Measurements from ENCODE around the gene INAFM2. TPM values are rescaled to one million over a fixed set of nuclear protein-coding genes. Genes with fewer than 3 reads are reported as not detected.
A peak's percentile ranks its signal among the peaks of the same experiment; 100 is the strongest.

INAFM2 gene
- total and polyA plus RNA-seq, 12 donors = 19.8 to 63.9 (median 40.9) TPM

DNA sequence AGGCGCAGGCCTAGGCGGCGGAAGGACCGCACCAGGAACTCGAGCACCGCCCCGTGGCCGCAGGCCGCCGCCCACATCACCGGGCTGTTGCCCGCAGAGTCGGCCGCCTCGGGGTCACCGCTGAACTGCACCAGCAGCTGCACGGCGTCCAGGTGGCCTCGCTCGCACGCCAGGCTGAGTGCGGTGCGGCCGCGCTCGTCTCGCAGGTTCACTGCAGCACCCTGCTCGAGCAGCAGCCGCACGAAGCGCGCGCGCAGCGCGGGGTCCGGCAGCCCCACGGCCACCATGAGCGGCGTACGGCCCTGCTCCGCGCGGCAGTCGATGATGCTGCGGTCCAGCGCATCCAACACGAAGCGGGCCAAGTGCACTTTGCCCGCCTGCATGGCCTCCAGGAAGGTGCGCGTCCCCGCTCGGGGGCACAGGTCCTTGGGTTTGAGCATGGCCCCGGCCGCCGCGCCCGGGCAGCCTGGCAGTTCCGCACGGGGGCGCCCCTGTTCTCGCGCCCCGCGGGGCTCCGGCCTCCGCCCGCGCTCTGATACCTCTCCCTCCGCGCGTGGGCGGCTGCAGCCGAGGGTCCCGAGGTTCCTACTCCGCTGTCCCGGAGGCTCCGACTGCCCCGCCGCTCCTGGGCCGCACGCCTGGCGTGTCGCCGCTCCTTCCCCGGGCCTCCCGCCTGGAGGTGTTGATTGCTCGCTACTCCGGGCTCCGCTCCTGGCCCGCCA is 41.2 kb upstream of the INAFM2 start:
- DNase-seq = peak in 1 of 2 donors; percentile 55
- Histone ChIP-seq H3K36me3 (no peaks in the 10 kb centered on the region), H3K27me3 (peaks cover 15 to 69% (median 67%) of the 10 kb centered on the region in 7 donors), H3K4me3 (peak overlapping the region; percentile 37 to 62 (median 50)), H3K4me1 (peaks cover 20 to 63% (median 44%) of the 10 kb centered on the region in 9 donors), H3K9me3 (no peaks in the 10 kb centered on the region), H3K27ac (peak overlapping the region in 1 of 10 donors; percentile 1)
- peak in 3 of 8 donors; percentile 23 to 32 (median 25) for ATAC-seq
- TF ChIP-seq, protein P1, sequence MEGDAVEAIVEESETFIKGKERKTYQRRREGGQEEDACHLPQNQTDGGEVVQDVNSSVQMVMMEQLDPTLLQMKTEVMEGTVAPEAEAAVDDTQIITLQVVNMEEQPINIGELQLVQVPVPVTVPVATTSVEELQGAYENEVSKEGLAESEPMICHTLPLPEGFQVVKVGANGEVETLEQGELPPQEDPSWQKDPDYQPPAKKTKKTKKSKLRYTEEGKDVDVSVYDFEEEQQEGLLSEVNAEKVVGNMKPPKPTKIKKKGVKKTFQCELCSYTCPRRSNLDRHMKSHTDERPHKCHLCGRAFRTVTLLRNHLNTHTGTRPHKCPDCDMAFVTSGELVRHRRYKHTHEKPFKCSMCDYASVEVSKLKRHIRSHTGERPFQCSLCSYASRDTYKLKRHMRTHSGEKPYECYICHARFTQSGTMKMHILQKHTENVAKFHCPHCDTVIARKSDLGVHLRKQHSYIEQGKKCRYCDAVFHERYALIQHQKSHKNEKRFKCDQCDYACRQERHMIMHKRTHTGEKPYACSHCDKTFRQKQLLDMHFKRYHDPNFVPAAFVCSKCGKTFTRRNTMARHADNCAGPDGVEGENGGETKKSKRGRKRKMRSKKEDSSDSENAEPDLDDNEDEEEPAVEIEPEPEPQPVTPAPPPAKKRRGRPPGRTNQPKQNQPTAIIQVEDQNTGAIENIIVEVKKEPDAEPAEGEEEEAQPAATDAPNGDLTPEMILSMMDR (IDR thresholded peaks at IDR 0.05) = peak in 6 of 9 donors; percentile 26 to 59 (median 47)
- intact Hi-C loops (cut with DNase I) = loop anchor here in 2 of 10 donors (2.0 to 5.0 kb wide), 2 partner anchors 28 to 140 kb away; no protein-coding TSS in a partner anchor
- WGBS, 2 donors = 1% methylated on average over 81 to 92 of the region's 92 CpGs

DNA sequence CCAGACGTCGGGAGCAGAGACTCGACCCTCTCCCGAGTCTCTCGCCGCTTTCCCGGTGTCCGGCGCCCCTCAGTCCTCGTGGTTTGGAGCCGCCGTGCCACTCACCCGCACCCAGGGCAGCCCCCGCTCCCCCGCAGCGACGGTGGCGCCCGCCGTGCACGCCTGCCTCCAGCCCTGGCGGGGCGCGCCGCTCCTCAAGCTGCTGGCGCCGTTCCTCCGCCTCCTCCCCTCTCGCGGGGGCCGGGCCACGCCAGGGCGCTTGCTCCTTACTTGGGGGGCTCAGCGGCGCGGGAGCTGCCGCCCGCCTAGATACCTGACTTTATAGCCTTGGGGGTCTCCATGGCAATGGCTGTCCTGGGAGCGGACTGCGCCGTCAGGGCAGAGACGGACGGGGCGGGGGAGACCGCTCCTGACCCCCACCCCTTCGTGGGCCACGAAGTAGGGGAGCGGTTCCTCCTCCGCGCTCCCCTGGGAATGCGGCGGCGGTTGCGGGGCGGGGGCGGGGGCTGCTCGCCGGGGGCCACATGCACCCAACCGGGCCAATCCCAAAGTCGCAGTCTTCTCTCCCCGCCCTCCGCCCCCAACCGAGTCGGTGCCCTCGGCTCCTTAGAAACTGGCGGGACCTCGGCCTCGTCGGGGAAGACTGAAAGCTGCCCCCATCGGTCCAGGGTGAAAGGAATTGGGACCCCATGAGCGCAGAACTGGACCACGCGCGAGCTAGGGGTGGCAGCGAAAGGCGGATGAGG is 40.5 kb upstream of the INAFM2 start, which contains the start of gene ANKRD63:
TSS of gene ANKRD63 (minus strand) at position 196 of the 746 bp plus-strand sequence. CDS start 478 bp downstream, outside the sequence.
- WGBS, 2 donors = 8 to 9% methylated on average over 75 to 76 of the region's 76 CpGs
- Histone ChIP-seq H3K27me3 (peaks cover 15 to 64% (median 62%) of the 10 kb centered on the region in 7 donors), H3K4me1 (peaks cover 20 to 56% (median 39%) of the 10 kb centered on the region in 9 donors), H3K27ac (peak within 1 kb of the TSS in 1 of 10 donors; percentile 1), H3K9me3 (no peaks in the 10 kb centered on the region), H3K36me3 (peaks cover 0 to 3% (median 0%) of the 10 kb centered on the region in 9 donors), H3K4me3 (peak within 1 kb of the TSS; percentile 37 to 62 (median 50))
- ATAC-seq (peak in 3 of 8 donors; percentile 13 to 25 (median 17)), DNase-seq (no peak)
- TF ChIP-seq, protein P1 (IDR thresholded peaks at IDR 0.05) = no peak
- intact Hi-C loops (cut with DNase I) = loop anchor here in 2 of 10 donors (2.0 to 5.0 kb wide), 2 partner anchors 28 to 139 kb away; no protein-coding TSS in a partner anchor

DNA sequence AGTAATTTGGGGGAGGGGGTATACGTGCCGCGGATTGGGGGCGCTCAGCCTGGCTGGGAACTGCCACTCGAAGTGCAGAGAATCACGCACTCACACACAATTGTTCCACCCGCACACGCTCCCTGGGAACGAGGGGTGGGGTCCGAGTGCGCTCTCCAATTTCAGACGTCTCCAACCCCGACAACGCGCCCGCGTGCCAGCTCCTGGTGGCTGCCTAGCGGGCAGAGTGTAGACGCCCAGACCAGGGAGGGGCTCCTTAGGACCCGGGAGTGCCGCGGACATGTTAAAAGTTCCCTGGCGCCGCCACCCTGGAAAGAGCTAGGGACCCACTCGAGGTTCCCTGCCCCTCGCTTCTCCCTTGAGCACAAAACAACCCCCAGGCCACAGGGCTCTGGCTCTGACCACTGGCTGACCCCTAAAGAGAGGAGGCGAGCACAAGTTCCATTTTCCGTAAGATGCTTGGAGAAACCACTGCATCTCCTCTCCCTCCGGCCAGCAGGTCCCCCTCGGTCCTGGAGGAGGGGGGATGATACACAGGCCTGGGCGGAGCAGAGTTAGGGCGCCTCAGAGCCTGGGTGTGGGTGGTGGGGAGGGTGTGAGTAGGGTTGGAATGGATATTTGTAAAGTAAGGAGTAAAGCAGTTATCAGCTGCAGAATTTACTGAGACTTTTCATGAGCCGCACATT is 39.7 kb upstream of the INAFM2 start:
- Histone ChIP-seq H3K4me1 (peaks cover 20 to 56% (median 39%) of the 10 kb centered on the region in 9 donors), H3K9me3 (no peaks in the 10 kb centered on the region), H3K27me3 (peaks cover 15 to 62% (median 55%) of the 10 kb centered on the region in 7 donors), H3K4me3 (peak overlapping the region in 2 of 10 donors; percentile 49 to 62), H3K36me3 (peaks cover 0 to 10% (median 0%) of the 10 kb centered on the region in 9 donors), H3K27ac (no peak overlapping the region)
- DNase-seq = no peak
- ATAC-seq = no peak
- TF ChIP-seq, protein P1 (IDR thresholded peaks at IDR 0.05) = no peak
- WGBS, 2 donors = 47 to 66% methylated on average over 33 of the region's 33 CpGs
- intact Hi-C loops (cut with DNase I) = loop anchor here in 2 of 10 donors (2.0 to 5.0 kb wide), 2 partner anchors 27 to 139 kb away; no protein-coding TSS in a partner anchor

All from heart right ventricle (tissue), 16 donors.